Measurements from ENCODE around the gene SDF4.

Gene SDF4

GRCh38 chr1:1216770-1217620 is 14.8 kb downstream of the SDF4 start:
- Histone ChIP-seq H4K20me1 (ENCODE audit: control insufficient read depth, insufficient read depth, low read depth, low read length) (no peaks in the 10 kb centered on the region), H3K4me3 (ENCODE audit: low read length) (no peak overlapping the region), H3K27me3 (ENCODE audit: control insufficient read depth, low read length) (peaks cover 2% of the 10 kb centered on the region; the same call in 1 of the 2 replicates), H3F3A (ENCODE audit: control insufficient read depth, insufficient read depth) (no peaks in the 10 kb centered on the region), H3K4me1 (ENCODE audit: control insufficient read depth, low read length) (peaks cover 15% of the 10 kb centered on the region), H3K36me3 (ENCODE audit: control insufficient read depth, low read length) (peaks cover 33% of the 10 kb centered on the region), H3K4me2 (ENCODE audit: low read length) (no peak overlapping the region), H3K9me3 (ENCODE audit: control insufficient read depth, insufficient read depth, low read length) (no peaks in the 10 kb centered on the region), H3K9me2 (replicated peaks; ENCODE audit: control insufficient read depth, low read length) (no peaks in the 10 kb centered on the region), H3K27ac (ENCODE audit: low read depth, low read length) (no peak overlapping the region), H3K79me2 (ENCODE audit: control insufficient read depth, low read length) (no peaks in the 10 kb centered on the region)
- TF ChIP-seq EZH2phosphoT487 (IDR thresholded peaks at IDR 0.05; ENCODE audit: borderline replicate concordance, low read length): no peak
- TF ChIP-seq CTCF (IDR thresholded peaks at IDR 0.05; ENCODE audit: low read depth, low read length, poor library complexity, severe bottlenecking): no peak

GRCh38 chr1:1215881-1216605 is 15.8 kb downstream of the SDF4 start:
- no peak for TF ChIP-seq CTCF (IDR thresholded peaks at IDR 0.05; ENCODE audit: low read depth, low read length, poor library complexity, severe bottlenecking)
- no peak for TF ChIP-seq EZH2phosphoT487 (IDR thresholded peaks at IDR 0.05; ENCODE audit: borderline replicate concordance, low read length)
- H3K4me1 ChIP-seq (ENCODE audit: control insufficient read depth, low read length): peaks cover 15% of the 10 kb centered on the region
- H3K4me3 ChIP-seq (ENCODE audit: low read length): no peak overlapping the region
- H4K20me1 ChIP-seq (ENCODE audit: control insufficient read depth, insufficient read depth, low read depth, low read length): no peaks in the 10 kb centered on the region
- peaks cover 2% of the 10 kb centered on the region; the same call in 1 of the 2 replicates for H3K27me3 ChIP-seq (ENCODE audit: control insufficient read depth, low read length)
- H3K4me2 ChIP-seq (ENCODE audit: low read length): no peak overlapping the region
- H3K36me3 ChIP-seq (ENCODE audit: control insufficient read depth, low read length): peaks cover 26% of the 10 kb centered on the region
- H3F3A ChIP-seq (ENCODE audit: control insufficient read depth, insufficient read depth): no peaks in the 10 kb centered on the region
- H3K79me2 ChIP-seq (ENCODE audit: control insufficient read depth, low read length): no peaks in the 10 kb centered on the region
- H3K9me2 ChIP-seq (replicated peaks; ENCODE audit: control insufficient read depth, low read length): no peaks in the 10 kb centered on the region
- no peak overlapping the region for H3K27ac ChIP-seq (ENCODE audit: low read depth, low read length)
- H3K9me3 ChIP-seq (ENCODE audit: control insufficient read depth, insufficient read depth, low read length): no peaks in the 10 kb centered on the region

- TF ChIP-seq EZH2phosphoT487 (IDR thresholded peaks at IDR 0.05; ENCODE audit: borderline replicate concordance, low read length) (no peak), CTCF (IDR thresholded peaks at IDR 0.05; ENCODE audit: low read depth, low read length, poor library complexity, severe bottlenecking) (no peak)
- Histone ChIP-seq H3K4me3 (ENCODE audit: low read length) (no peak overlapping the region), H3K36me3 (ENCODE audit: control insufficient read depth, low read length) (peaks cover 19% of the 10 kb centered on the region), H3K9me3 (ENCODE audit: control insufficient read depth, insufficient read depth, low read length) (no peaks in the 10 kb centered on the region), H3F3A (ENCODE audit: control insufficient read depth, insufficient read depth) (no peaks in the 10 kb centered on the region), H3K4me2 (ENCODE audit: low read length) (no peak overlapping the region), H3K27ac (ENCODE audit: low read depth, low read length) (no peak overlapping the region), H3K79me2 (ENCODE audit: control insufficient read depth, low read length) (no peaks in the 10 kb centered on the region), H4K20me1 (ENCODE audit: control insufficient read depth, insufficient read depth, low read depth, low read length) (no peaks in the 10 kb centered on the region), H3K4me1 (ENCODE audit: control insufficient read depth, low read length) (peaks cover 15% of the 10 kb centered on the region), H3K27me3 (ENCODE audit: control insufficient read depth, low read length) (peaks cover 3% of the 10 kb centered on the region), H3K9me2 (replicated peaks; ENCODE audit: control insufficient read depth, low read length) (no peaks in the 10 kb centered on the region)
These were observed 16.6 kb downstream of the SDF4 start for GRCh38 chr1:1215080-1215676.
